ENCODE results near the gene WDR5. TPM values are rescaled to one million over a fixed set of nuclear protein-coding genes. Genes with fewer than 3 reads are reported as not detected.
A peak's percentile ranks its signal among the peaks of the same experiment; 100 is the strongest.

WDR5 gene
- total and polyA plus RNA-seq, 2 experiments from 2014 or later, result 21.0 to 25.9 TPM

DNA sequence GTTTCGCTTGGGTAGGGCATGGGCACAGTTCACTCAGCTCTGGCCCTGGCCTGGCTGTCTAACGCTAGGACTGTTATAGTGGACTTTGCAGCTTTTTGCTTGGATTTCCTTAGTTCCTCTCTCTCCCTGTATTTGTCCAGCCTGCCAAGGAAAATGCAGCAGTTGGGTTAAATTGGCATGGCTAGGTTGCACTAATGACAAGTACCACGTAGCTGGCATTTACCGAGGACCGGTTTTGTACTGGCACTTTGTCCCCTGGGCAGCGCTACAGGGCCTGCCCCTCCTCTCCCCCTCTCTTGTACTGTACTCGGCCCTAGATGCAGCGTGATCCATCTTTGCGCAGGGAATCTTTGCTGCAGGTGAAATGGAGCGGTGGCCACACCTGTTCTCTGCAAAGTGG, 2.4 kb downstream of the WDR5 start:
- H4K20me1 ChIP-seq (ENCODE audit: insufficient read depth), result no peaks in the 10 kb centered on the region; the same call in 1 of the 2 replicates
- no peak for DNase-seq

DNA sequence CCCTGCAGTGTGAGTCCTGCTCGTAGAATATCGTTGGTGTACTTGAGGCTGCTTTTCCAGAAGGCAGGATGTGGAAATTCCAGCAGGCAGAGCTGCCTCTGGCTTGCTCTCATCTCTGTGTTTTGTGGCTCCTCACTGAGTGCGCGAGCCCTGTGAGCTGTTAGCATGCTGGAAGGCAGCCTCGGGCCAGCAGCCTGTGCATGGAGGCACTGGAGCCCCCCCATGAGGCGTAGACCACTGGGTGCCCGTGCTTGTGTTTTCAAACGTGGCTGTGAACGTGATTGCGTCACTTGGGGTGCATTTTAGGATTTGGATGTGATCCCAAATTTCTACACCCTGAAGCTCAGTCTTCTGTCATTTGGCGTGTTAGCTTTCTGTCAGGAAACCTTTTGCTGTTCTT, 3.2 kb downstream of the WDR5 start:
- Histone ChIP-seq H3F3A (ENCODE audit: insufficient read depth) (peaks cover 14% of the 10 kb centered on the region; the same call in 1 of the 2 replicates), H3K4me3 (peak overlapping the region; percentile 25; the same call in 1 of the 2 replicates), H3K27me3 (replicated peaks; ENCODE audit: insufficient read depth) (no peaks in the 10 kb centered on the region), H3K79me2 (ENCODE audit: insufficient read depth) (peaks cover 55% of the 10 kb centered on the region), H3K4me2 (ENCODE audit: unreplicated experiment) (peak overlapping the region; percentile 57), H3K9ac (peak overlapping the region; percentile 44), H3K27ac (peak overlapping the region; percentile 38), H3K9me3 (ENCODE audit: low read depth) (no peaks in the 10 kb centered on the region), H3K36me3 (ENCODE audit: low read depth) (peaks cover 3% of the 10 kb centered on the region; the same call in 1 of the 2 replicates), H2AFZ (no peak overlapping the region), H3K9me2 (ENCODE audit: insufficient read depth) (no peaks in the 10 kb centered on the region), H4K20me1 (ENCODE audit: insufficient read depth) (no peaks in the 10 kb centered on the region; the same call in 1 of the 2 replicates), H3K4me1 (ENCODE audit: insufficient read depth) (peaks cover 29% of the 10 kb centered on the region)
- 15 to 25% methylated on average over 11 of the region's 11 CpGs for WGBS, 2 experiments (ENCODE audit: low coverage in 1 of 2, low lambda C conversion rate in 2 of 2, missing lambda C conversion rate in 2 of 2)
- peak; percentile 72 for DNase-seq
- TF ChIP-seq EZH2phosphoT487 (IDR thresholded peaks at IDR 0.05; ENCODE audit: insufficient read depth, low read depth), result no peak
- TF ChIP-seq EZH2 (IDR thresholded peaks at IDR 0.05; ENCODE audit: insufficient read depth, poor library complexity, severe bottlenecking), result no peak
- in situ Hi-C loops (cut with MboI), result no loop called here

More for the DNA sequence above, 2.4 kb downstream of the WDR5 start:
- no peak for TF ChIP-seq EZH2 (IDR thresholded peaks at IDR 0.05; ENCODE audit: insufficient read depth, poor library complexity, severe bottlenecking)
- no peak for TF ChIP-seq EZH2phosphoT487 (IDR thresholded peaks at IDR 0.05; ENCODE audit: insufficient read depth, low read depth)
- WGBS, 2 experiments (ENCODE audit: low coverage in 1 of 2, low lambda C conversion rate in 2 of 2, missing lambda C conversion rate in 2 of 2), result 57 to 59% methylated on average over 10 of the region's 10 CpGs
- peak overlapping the region; percentile 25; the same call in 1 of the 2 replicates for H3K4me3 ChIP-seq
- H3K36me3 ChIP-seq (ENCODE audit: low read depth), result no peaks in the 10 kb centered on the region; the same call in 1 of the 2 replicates
- no peaks in the 10 kb centered on the region for H3K9me3 ChIP-seq (ENCODE audit: low read depth)
- H3K79me2 ChIP-seq (ENCODE audit: insufficient read depth), result peaks cover 55% of the 10 kb centered on the region
- no peak overlapping the region for H3K27ac ChIP-seq
- no peak overlapping the region for H2AFZ ChIP-seq
- H3K9ac ChIP-seq, result peak overlapping the region; percentile 44
- peaks cover 29% of the 10 kb centered on the region for H3K4me1 ChIP-seq (ENCODE audit: insufficient read depth)
- peaks cover 14% of the 10 kb centered on the region; the same call in 1 of the 2 replicates for H3F3A ChIP-seq (ENCODE audit: insufficient read depth)
- H3K27me3 ChIP-seq (replicated peaks; ENCODE audit: insufficient read depth), result no peaks in the 10 kb centered on the region
- peak overlapping the region; percentile 57 for H3K4me2 ChIP-seq (ENCODE audit: unreplicated experiment)
- in situ Hi-C loops (cut with MboI), result no loop called here
- H3K9me2 ChIP-seq (ENCODE audit: insufficient read depth), result no peaks in the 10 kb centered on the region

DNA sequence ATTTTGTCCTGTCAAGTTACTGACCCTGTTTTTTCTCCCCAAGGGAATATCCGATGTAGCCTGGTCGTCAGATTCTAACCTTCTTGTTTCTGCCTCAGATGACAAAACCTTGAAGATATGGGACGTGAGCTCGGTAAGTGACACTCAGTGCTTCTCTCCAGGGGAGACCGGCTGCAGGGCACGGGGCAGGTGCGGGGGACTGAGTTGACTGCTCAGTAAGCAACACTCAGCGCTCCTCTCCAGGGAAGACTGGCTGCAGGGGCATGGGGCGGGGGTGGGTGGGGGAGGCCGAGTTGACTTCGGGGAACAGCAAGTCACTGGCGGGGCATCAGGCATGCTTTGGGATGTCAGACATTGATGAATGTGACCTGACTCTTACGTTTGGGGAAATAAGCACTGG, 6.0 kb downstream of the WDR5 start:
- peaks cover 14% of the 10 kb centered on the region; the same call in 1 of the 2 replicates for H3F3A ChIP-seq (ENCODE audit: insufficient read depth)
- H2AFZ ChIP-seq, result no peak overlapping the region
- H3K27ac ChIP-seq, result no peak overlapping the region
- H3K36me3 ChIP-seq (ENCODE audit: low read depth), result peaks cover 9% of the 10 kb centered on the region; the same call in 1 of the 2 replicates
- peaks cover 47% of the 10 kb centered on the region for H3K79me2 ChIP-seq (ENCODE audit: insufficient read depth)
- no peak for DNase-seq
- no peaks in the 10 kb centered on the region for H3K9me2 ChIP-seq (ENCODE audit: insufficient read depth)
- no peak for TF ChIP-seq EZH2phosphoT487 (IDR thresholded peaks at IDR 0.05; ENCODE audit: insufficient read depth, low read depth)
- TF ChIP-seq EZH2 (IDR thresholded peaks at IDR 0.05; ENCODE audit: insufficient read depth, poor library complexity, severe bottlenecking), result no peak
- peaks cover 28% of the 10 kb centered on the region for H3K4me1 ChIP-seq (ENCODE audit: insufficient read depth)
- no peak overlapping the region for H3K4me2 ChIP-seq (ENCODE audit: unreplicated experiment)
- H3K9ac ChIP-seq, result no peak overlapping the region
- no peak overlapping the region for H3K4me3 ChIP-seq
- 82 to 86% methylated on average over 6 to 13 of the region's 13 CpGs for WGBS, 2 experiments (ENCODE audit: low coverage in 1 of 2, low lambda C conversion rate in 2 of 2, missing lambda C conversion rate in 2 of 2)
- H3K9me3 ChIP-seq (ENCODE audit: low read depth), result no peaks in the 10 kb centered on the region
- in situ Hi-C loops (cut with MboI), result no loop called here
- no peaks in the 10 kb centered on the region; the same call in 1 of the 2 replicates for H4K20me1 ChIP-seq (ENCODE audit: insufficient read depth)
- no peaks in the 10 kb centered on the region for H3K27me3 ChIP-seq (replicated peaks; ENCODE audit: insufficient read depth)

DNA sequence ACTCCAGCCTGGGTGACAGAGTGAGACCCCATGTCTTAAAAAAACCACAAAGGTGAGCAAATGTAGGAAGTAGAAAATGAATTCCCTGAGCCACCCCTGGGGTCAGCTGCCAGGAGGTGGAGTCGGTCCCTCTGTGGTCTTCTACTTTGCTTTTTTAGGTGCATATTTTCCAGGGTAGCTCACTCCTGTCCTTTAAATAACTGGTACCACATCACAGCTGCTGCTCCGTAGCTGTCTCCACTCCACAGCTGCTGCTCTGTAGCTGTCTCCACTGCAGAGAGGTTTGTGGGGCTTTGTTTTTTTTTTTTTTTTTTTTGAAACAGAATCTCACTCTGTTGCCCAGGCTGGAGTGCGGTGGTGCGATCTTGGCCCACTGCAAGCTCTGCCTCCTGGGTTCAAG, 8.9 kb downstream of the WDR5 start:
- Histone ChIP-seq H3K4me1 (ENCODE audit: insufficient read depth) (no peaks in the 10 kb centered on the region), H3K27ac (no peak overlapping the region), H3K9me2 (ENCODE audit: insufficient read depth) (no peaks in the 10 kb centered on the region), H3K4me3 (no peak overlapping the region), H2AFZ (no peak overlapping the region), H3K9me3 (ENCODE audit: low read depth) (no peaks in the 10 kb centered on the region), H3K27me3 (replicated peaks; ENCODE audit: insufficient read depth) (no peaks in the 10 kb centered on the region), H3K79me2 (ENCODE audit: insufficient read depth) (peaks cover 18% of the 10 kb centered on the region), H3F3A (ENCODE audit: insufficient read depth) (no peaks in the 10 kb centered on the region), H3K9ac (no peak overlapping the region), H3K36me3 (ENCODE audit: low read depth) (peaks cover 9% of the 10 kb centered on the region; the same call in 1 of the 2 replicates), H4K20me1 (ENCODE audit: insufficient read depth) (no peaks in the 10 kb centered on the region), H3K4me2 (ENCODE audit: unreplicated experiment) (no peak overlapping the region)
- WGBS, 2 experiments (ENCODE audit: low coverage in 1 of 2, low lambda C conversion rate in 2 of 2, missing lambda C conversion rate in 2 of 2), result 97 to 100% methylated on average over 4 of the region's 4 CpGs
- in situ Hi-C loops (cut with MboI), result no loop called here
- no peak for DNase-seq
- TF ChIP-seq EZH2 (IDR thresholded peaks at IDR 0.05; ENCODE audit: insufficient read depth, poor library complexity, severe bottlenecking), result no peak
- no peak for TF ChIP-seq EZH2phosphoT487 (IDR thresholded peaks at IDR 0.05; ENCODE audit: insufficient read depth, low read depth)

All from GM23248 (cell line).